ENCODE results near the gene HTR2C. TPM values are rescaled to one million over a fixed set of nuclear protein-coding genes. Genes with fewer than 3 reads are reported as not detected.
A peak's percentile ranks its signal among the peaks of the same experiment; 100 is the strongest.
"Not testable (repeated sequence)": the region's sequence is repeated elsewhere in the genome, so short reads cannot be mapped to it uniquely, and the experiment has no call there.

The HTR2C gene
- total RNA-seq, 1 donor from 2014 or later = 11.0 TPM

DNA sequence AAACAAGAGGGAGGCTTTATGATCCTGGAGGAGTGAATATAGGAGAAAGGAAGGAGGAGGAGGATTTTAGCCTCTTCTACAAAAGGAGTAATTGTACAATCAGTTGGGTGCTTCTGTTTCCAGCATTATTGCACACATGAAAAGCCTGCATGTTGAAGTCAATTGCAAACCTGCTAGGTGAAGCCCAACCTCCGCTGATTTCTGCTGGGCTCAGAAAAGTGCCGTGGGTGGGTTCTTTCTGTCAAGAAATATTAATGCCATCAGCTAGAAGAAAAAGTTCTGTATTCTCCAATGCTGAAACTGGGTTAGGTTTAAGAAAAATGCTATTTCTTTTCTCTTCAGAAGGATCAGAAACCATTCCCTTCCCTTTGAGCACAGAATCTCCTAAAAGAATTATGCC lies 349.4 kb downstream of the HTR2C start:
- not testable (repeated sequence) for FAIRE-seq; DNase-seq (ENCODE audit: low spot score in 2 of 2)

DNA sequence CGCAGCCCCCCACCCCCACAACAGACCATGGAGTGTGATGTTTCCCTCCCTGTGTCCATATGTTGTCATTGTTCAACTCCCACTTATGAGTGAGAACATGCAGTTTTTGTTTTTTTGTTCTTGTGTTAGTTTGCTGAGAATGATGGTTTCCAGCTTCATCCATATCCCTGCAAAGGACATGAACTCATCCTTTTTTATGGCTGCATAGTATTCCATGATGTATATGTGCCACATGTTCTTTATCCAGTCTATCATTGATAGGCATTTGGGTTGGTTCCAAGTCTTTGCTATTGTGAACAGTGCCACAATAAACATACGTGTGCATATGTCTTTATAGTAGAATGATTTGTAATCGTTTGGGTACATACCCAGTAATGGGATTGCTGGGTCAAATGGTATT lies 353.2 kb downstream of the HTR2C start:
- DNase-seq (ENCODE audit: low spot score in 2 of 2); FAIRE-seq: not testable (repeated sequence)

DNA sequence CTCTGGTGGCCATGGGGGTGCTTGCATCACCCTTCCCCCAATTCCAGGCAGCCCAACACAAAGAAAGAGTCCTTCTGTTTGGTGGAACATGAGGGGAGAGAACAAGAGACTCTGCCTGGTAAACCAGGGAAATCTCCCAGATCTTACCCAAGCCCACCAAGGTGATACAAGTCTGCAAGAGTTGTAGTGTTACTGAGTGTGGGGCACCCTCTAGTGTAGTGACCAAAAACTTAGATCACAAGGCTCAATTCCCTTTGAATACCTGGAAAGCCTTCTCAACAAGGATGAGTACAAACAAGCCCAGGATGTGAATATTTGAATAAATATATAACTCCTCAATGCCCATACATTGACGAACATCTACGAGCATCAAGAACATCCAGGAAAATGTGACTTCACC lies 368.8 kb downstream of the HTR2C start:
- DNase-seq (ENCODE audit: low spot score in 2 of 2) (no peak), FAIRE-seq (no peak)

Small RNA genes lying within 50 kb of the gene (small RNA-seq; reads per million reads assigned to genes)
- gene AL355812.1 = not detected
- gene MIR1264 = not detected
- gene MIR1298 = 2.8 reads per million, percentile 87 among the genes with 10 or more reads in this experiment
- not detected for gene MIR1911
- gene MIR1912 = not detected
- 1.4 reads per million, percentile 75 among the genes with 10 or more reads in this experiment for gene MIR448
- gene MIR764 = not detected
- gene SNORA35 = not detected
